ENCODE data around the gene VCL. TPM values are rescaled to one million over a fixed set of nuclear protein-coding genes. Genes with fewer than 3 reads are reported as not detected.
A peak's percentile ranks its signal among the peaks of the same experiment; 100 is the strongest.

The VCL gene
- total RNA-seq, 2 donors from 2014 or later = 24.4 to 31.6 TPM

GRCh38 chr10:74114041-74114448 lies 116.1 kb downstream of the VCL start:
- no peaks in the 10 kb centered on the region for H3K9me3 ChIP-seq
- ATAC-seq (no peak), DNase-seq (no peak)
- H3K27ac ChIP-seq = peak overlapping the region in 1 of 4 donors; percentile 23
- no peak for TF ChIP-seq POLR2A (IDR thresholded peaks at IDR 0.05)
- TF ChIP-seq, protein P1, sequence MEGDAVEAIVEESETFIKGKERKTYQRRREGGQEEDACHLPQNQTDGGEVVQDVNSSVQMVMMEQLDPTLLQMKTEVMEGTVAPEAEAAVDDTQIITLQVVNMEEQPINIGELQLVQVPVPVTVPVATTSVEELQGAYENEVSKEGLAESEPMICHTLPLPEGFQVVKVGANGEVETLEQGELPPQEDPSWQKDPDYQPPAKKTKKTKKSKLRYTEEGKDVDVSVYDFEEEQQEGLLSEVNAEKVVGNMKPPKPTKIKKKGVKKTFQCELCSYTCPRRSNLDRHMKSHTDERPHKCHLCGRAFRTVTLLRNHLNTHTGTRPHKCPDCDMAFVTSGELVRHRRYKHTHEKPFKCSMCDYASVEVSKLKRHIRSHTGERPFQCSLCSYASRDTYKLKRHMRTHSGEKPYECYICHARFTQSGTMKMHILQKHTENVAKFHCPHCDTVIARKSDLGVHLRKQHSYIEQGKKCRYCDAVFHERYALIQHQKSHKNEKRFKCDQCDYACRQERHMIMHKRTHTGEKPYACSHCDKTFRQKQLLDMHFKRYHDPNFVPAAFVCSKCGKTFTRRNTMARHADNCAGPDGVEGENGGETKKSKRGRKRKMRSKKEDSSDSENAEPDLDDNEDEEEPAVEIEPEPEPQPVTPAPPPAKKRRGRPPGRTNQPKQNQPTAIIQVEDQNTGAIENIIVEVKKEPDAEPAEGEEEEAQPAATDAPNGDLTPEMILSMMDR (IDR thresholded peaks at IDR 0.05) = no peak
- H3K4me3 ChIP-seq = no peak overlapping the region
- H3K36me3 ChIP-seq (replicated peaks in 1 of 2; ENCODE audit: insufficient read depth in 1 of 2, low read depth in 2 of 2) = peaks cover 0 to 42% of the 10 kb centered on the region in 2 donors
- WGBS, 2 donors = 79 to 94% methylated on average over 12 of the region's 12 CpGs
- intact Hi-C loops (cut with DNase I) = no loop called here
- H3K4me1 ChIP-seq = peaks cover 7% of the 10 kb centered on the region
- no peaks in the 10 kb centered on the region for H3K27me3 ChIP-seq

GRCh38 chr10:74117738-74118137 lies 119.8 kb downstream of the VCL start:
- no peak for ATAC-seq
- no peaks in the 10 kb centered on the region for H3K9me3 ChIP-seq
- H3K4me1 ChIP-seq = peaks cover 7% of the 10 kb centered on the region
- no peak overlapping the region for H3K4me3 ChIP-seq
- H3K36me3 ChIP-seq (replicated peaks in 1 of 2; ENCODE audit: insufficient read depth in 1 of 2, low read depth in 2 of 2) = peaks cover 0 to 28% of the 10 kb centered on the region in 2 donors
- WGBS, 2 donors = 92 to 93% methylated on average over 4 of the region's 4 CpGs
- TF ChIP-seq POLR2A (IDR thresholded peaks at IDR 0.05) = no peak
- TF ChIP-seq, protein P1 (IDR thresholded peaks at IDR 0.05) = no peak
- intact Hi-C loops (cut with DNase I) = no loop called here
- no peak for DNase-seq
- H3K27ac ChIP-seq = no peak overlapping the region
- no peaks in the 10 kb centered on the region for H3K27me3 ChIP-seq

- no peak overlapping the region for H3K4me3 ChIP-seq
- ATAC-seq (no peak), DNase-seq (no peak)
- intact Hi-C loops (cut with DNase I) = no loop called here
- H3K4me1 ChIP-seq = no peaks in the 10 kb centered on the region
- no peaks in the 10 kb centered on the region for H3K9me3 ChIP-seq
- no peak for TF ChIP-seq POLR2A (IDR thresholded peaks at IDR 0.05)
- TF ChIP-seq, protein P1 (IDR thresholded peaks at IDR 0.05) = no peak
- no peak overlapping the region for H3K27ac ChIP-seq
- H3K27me3 ChIP-seq = no peaks in the 10 kb centered on the region
- H3K36me3 ChIP-seq (replicated peaks in 1 of 2; ENCODE audit: insufficient read depth in 1 of 2, low read depth in 2 of 2) = peaks cover 4 to 30% of the 10 kb centered on the region in 2 donors
- WGBS, 2 donors = 77 to 92% methylated on average over 3 of the region's 3 CpGs
These were observed 120.9 kb downstream of the VCL start for GRCh38 chr10:74118804-74119203.

DNA sequence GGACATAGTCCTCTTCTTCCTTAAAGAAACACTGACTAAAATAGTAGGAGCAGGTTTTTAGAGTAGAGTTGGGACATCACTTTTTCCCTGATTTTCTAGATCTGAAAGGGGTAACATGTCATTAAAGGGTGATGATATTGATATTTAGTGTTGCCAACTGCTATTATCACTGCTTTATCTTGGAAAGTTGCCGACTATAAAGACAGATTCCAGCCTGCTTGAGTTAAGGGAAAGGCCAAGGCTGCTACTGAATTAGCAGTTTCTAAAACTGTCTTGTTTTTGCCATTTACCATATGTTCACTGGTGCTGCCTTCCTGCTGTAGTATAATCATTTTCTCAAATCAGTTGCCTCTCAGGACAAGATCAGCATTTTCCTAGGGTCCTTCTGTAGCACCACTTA lies 123.0 kb downstream of the VCL start:
- H3K4me3 ChIP-seq = no peak overlapping the region
- 14 to 27% methylated on average over 1 of the region's 1 CpG for WGBS, 2 donors
- DNase-seq = no peak
- no peak overlapping the region for H3K27ac ChIP-seq
- no peaks in the 10 kb centered on the region for H3K9me3 ChIP-seq
- no peak for ATAC-seq
- H3K36me3 ChIP-seq (replicated peaks in 1 of 2; ENCODE audit: insufficient read depth in 1 of 2, low read depth in 2 of 2) = peaks cover 4 to 28% of the 10 kb centered on the region in 2 donors
- TF ChIP-seq POLR2A (IDR thresholded peaks at IDR 0.05) = no peak
- TF ChIP-seq, protein P1 (IDR thresholded peaks at IDR 0.05) = no peak
- no peaks in the 10 kb centered on the region for H3K27me3 ChIP-seq
- intact Hi-C loops (cut with DNase I) = no loop called here
- no peaks in the 10 kb centered on the region for H3K4me1 ChIP-seq

DNA sequence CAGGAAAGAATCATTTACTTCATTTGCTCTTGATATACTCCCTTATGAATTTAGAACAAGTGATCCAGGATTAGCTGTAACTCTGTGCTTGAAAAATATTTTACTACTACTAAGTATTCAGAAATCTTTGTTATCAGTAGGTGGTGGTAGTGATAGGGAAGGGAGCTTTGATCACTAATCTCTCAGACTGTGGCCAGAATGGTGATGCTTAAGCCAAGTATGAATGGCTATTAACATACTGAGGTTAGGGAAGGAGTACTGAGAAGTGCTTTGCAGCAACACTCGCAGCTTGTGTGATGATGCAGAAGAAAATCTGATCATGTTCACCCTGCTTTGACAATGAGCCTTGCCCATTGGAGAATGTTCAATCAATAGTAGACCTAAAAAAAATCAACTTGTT lies 123.5 kb downstream of the VCL start:
- ATAC-seq (no peak), DNase-seq (no peak)
- H3K9me3 ChIP-seq = no peaks in the 10 kb centered on the region
- no peak overlapping the region for H3K27ac ChIP-seq
- WGBS, 2 donors = 79 to 86% methylated on average over 1 of the region's 1 CpG
- intact Hi-C loops (cut with DNase I) = no loop called here
- H3K36me3 ChIP-seq (replicated peaks in 1 of 2; ENCODE audit: insufficient read depth in 1 of 2, low read depth in 2 of 2) = peaks cover 4 to 30% of the 10 kb centered on the region in 2 donors
- H3K4me1 ChIP-seq = no peaks in the 10 kb centered on the region
- H3K27me3 ChIP-seq = no peaks in the 10 kb centered on the region
- TF ChIP-seq, protein P1 (IDR thresholded peaks at IDR 0.05) = no peak
- no peak for TF ChIP-seq POLR2A (IDR thresholded peaks at IDR 0.05)
- H3K4me3 ChIP-seq = no peak overlapping the region
